Heart left ventricle (tissue), 16 donors: ENCODE results near the gene BPIFA2. TPM values are rescaled to one million over a fixed set of nuclear protein-coding genes. Genes with fewer than 3 reads are reported as not detected.
"Not testable (repeated sequence)": the region's sequence is repeated elsewhere in the genome, so short reads cannot be mapped to it uniquely, and the experiment has no call there.

Source experiments
- ATAC-seq, 4 donors: fragments of 200-7000 bp; cut with Tn5 transposase; one replicate each; pipeline ENCODE4 v1.9.1; 2020 to 2022; ENCODE audit warnings: moderate library complexity in 4 of 4, mild to moderate bottlenecking in 3 of 4, moderate number of reproducible peaks in 1 of 4
- DNase-seq, 5 donors: peaks; one replicate each; pipeline ENCODE4 v3.0.0-alpha.2; 2020
- H3K27ac ChIP-seq, 12 donors: fragments of 200-600 bp; sonication (generic) in 4 of 12; one replicate each; pipeline versions ENCODE4 v1.5.0 to v1.8.0; 2016 to 2022; ENCODE audit warnings: mild to moderate bottlenecking in 2 of 12
- H3K27me3 ChIP-seq, 9 donors: fragments of 200-600 bp; sonication (generic) in 2 of 9; one replicate each; pipeline versions ENCODE4 v1.5.1 to v1.8.0; 2016 to 2022; ENCODE audit warnings: mild to moderate bottlenecking in 3 of 9
- H3K36me3 ChIP-seq, 9 donors: fragments of 200-600 bp; sonication (generic) in 2 of 9; one replicate each; pipeline versions ENCODE4 v1.5.0 to v1.8.0; 2018 to 2022; ENCODE audit warnings: mild to moderate bottlenecking in 2 of 9
- H3K4me1 ChIP-seq, 12 donors: fragments of 200-600 bp; sonication (generic) in 4 of 12; one replicate each; pipeline versions ENCODE4 v1.5.0 to v1.8.0; 2016 to 2022; ENCODE audit warnings: mild to moderate bottlenecking in 3 of 12
- H3K4me3 ChIP-seq, 12 donors: fragments of 200-600 bp; sonication (generic) in 4 of 12; one replicate each; pipeline versions ENCODE4 v1.5.0 to v1.8.0; 2017 to 2022; ENCODE audit warnings: mild to moderate bottlenecking in 9 of 12, moderate library complexity in 4 of 12
- H3K9me3 ChIP-seq, 12 donors: fragments of 200-600 bp; sonication (generic) in 4 of 12; one replicate each; pipeline versions ENCODE4 v1.5.0 to v1.8.0; 2016 to 2022; ENCODE audit warnings: mild to moderate bottlenecking in 1 of 12
- POLR2A ChIP-seq, 2 donors: fragments of 450-650 bp; IDR thresholded peaks; one replicate each; pipeline ENCODE4 v1.6.1; 2017; ENCODE audit warnings: antibody characterized with exemption in 2 of 2, mild to moderate bottlenecking in 2 of 2, moderate library complexity in 2 of 2
- WGBS, 4 donors: extraction: QIAGEN DNeasy Blood & Tissue Kit in 2 of 4; methylation state at CpG; one replicate each; pipeline versions ENCODE4 v1.1.5 to v1.1.7; 2013 to 2018; 5-methylcytosine and 5-hydroxymethylcytosine counted together
- intact Hi-C, 10 donors: fragments of 100-400 bp; cut with DNase I; formaldehyde crosslinking; loops; one replicate each; pipeline versions ENCODE4 v1.11.1 to v1.14.2; 2022
- long read RNA-seq, 3 donors: library from polyadenylated mRNA; unstranded; transcript quantifications; one replicate each; pipeline ENCODE4 v2.0.0, GENCODE V29; 2020 to 2021
- polyA plus RNA-seq, 2 donors: library from polyadenylated mRNA; stranded (reverse); fragments of 200-250 nt; gene quantifications; one replicate each; pipeline ENCODE4 v1.2.3, GENCODE V29; 2013
- total RNA-seq, 9 donors: library from RNA; depleted of rRNA in 2 of 9; stranded (reverse); fragments of >200 nt in 2 of 9; fragmentation: NEBNext Ultra II Directional in 3 of 9; extraction: Animal tissue kit (Norgen Biotek cat#: 25700) in 3 of 9; gene quantifications; one replicate each; pipeline versions ENCODE4 v1.1.0 to v1.2.4, GENCODE V29; 2016 to 2023
- TF ChIP-seq, protein P1 (sequence below), 12 donors: fragments of 200-600 bp; sonication (generic) in 4 of 12; IDR thresholded peaks; one replicate each; pipeline versions ENCODE4 v1.5.0 to v1.8.0; 2018 to 2022; ENCODE audit warnings: antibody characterized with exemption in 12 of 12, mild to moderate bottlenecking in 5 of 12
- donor health status: ischemic (EF 13 %, LVEDD 7.1; RV severe dilation, severe dysfunction).
- donor health status: healthy with polysubstance abuse.
- donor health status: DM: no; HTN: yes; CAD: no.
- donor health status: DM: no; HTN: no; CAD: no.
- donor health status: ischemic (EF 25% LVEDD 6.9; RV normal size, moderate dysfunction).
- donor health status: ischemic (EF 25% LVEDD 5.7; RV mildly dilated, moderate dysfunction).
- donor health status: healthy.
- donor health status: DM: yes; HTN: yes; CAD: no.
- donor health status: ischemic (EF 35%, LVEDD 5.7; RV mildly dilated, moderate dysfunction).
- donor health status: nonischemic (EF 11% LVEDD 7.7; RV severe dilation, severe dysfunction).
- donor health status: DM: yes; HTN: yes; CAD: no.
- donor health status: PGD.
- donor health status: ischemic (EF 29% LVEDD 5.4; RV normal size, mild dysfunction).
- donor health status: nonischemic (EF 23%, LVEDD 6.1; RV moderate dilation, normal function).

Gene BPIFA2, protein sequence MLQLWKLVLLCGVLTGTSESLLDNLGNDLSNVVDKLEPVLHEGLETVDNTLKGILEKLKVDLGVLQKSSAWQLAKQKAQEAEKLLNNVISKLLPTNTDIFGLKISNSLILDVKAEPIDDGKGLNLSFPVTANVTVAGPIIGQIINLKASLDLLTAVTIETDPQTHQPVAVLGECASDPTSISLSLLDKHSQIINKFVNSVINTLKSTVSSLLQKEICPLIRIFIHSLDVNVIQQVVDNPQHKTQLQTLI
- not detected for total RNA-seq
- not detected for polyA plus RNA-seq
- long read RNA-seq, donor 1 = 0 reads
- long read RNA-seq, donor 2 = 0 reads
- long read RNA-seq, donor 3 = 0 reads

DNA sequence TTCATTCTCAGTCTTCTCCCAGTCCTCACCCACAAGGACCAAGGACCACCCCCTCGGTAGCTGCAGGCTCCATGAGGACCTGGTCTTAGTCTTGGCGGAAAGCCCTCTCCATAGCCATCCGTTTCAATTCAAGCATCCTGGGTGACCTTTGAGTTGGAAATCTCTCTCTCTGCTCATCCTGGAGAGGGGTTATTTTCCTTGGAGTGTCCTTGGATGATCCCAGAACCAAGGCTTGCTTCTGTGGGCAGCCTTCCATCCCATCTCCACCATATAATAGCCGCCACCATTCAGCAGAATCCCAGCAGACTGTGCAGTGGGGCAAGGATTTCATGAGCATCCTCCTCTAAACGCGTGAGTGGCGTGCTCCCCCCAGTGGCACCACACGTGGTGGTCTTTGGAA lies at the start of gene BPIFA2:
Gene BPIFA2, plus strand, starts transcription at position 301 of the 400 bp plus-strand sequence. CDS start 987 bp downstream, outside the sequence.
- Histone ChIP-seq H3K36me3 (no peaks in the 10 kb centered on the region), H3K4me1 (no peaks in the 10 kb centered on the region), H3K27ac (no peak within 1 kb of the TSS), H3K9me3 (peaks cover 0 to 24% (median 12%) of the 10 kb centered on the region in 12 donors), H3K27me3 (peaks cover 0 to 12% (median 0%) of the 10 kb centered on the region in 9 donors), H3K4me3 (no peak within 1 kb of the TSS)
- ATAC-seq (no peak), DNase-seq (no peak)
- intact Hi-C loops = no loop called here
- 70 to 82% (median 77%) methylated on average over 8 of the region's 8 CpGs for WGBS, 4 donors
- no peak for TF ChIP-seq POLR2A (IDR thresholded peaks at IDR 0.05)
- TF ChIP-seq, protein P1, sequence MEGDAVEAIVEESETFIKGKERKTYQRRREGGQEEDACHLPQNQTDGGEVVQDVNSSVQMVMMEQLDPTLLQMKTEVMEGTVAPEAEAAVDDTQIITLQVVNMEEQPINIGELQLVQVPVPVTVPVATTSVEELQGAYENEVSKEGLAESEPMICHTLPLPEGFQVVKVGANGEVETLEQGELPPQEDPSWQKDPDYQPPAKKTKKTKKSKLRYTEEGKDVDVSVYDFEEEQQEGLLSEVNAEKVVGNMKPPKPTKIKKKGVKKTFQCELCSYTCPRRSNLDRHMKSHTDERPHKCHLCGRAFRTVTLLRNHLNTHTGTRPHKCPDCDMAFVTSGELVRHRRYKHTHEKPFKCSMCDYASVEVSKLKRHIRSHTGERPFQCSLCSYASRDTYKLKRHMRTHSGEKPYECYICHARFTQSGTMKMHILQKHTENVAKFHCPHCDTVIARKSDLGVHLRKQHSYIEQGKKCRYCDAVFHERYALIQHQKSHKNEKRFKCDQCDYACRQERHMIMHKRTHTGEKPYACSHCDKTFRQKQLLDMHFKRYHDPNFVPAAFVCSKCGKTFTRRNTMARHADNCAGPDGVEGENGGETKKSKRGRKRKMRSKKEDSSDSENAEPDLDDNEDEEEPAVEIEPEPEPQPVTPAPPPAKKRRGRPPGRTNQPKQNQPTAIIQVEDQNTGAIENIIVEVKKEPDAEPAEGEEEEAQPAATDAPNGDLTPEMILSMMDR (IDR thresholded peaks at IDR 0.05) = no peak

DNA sequence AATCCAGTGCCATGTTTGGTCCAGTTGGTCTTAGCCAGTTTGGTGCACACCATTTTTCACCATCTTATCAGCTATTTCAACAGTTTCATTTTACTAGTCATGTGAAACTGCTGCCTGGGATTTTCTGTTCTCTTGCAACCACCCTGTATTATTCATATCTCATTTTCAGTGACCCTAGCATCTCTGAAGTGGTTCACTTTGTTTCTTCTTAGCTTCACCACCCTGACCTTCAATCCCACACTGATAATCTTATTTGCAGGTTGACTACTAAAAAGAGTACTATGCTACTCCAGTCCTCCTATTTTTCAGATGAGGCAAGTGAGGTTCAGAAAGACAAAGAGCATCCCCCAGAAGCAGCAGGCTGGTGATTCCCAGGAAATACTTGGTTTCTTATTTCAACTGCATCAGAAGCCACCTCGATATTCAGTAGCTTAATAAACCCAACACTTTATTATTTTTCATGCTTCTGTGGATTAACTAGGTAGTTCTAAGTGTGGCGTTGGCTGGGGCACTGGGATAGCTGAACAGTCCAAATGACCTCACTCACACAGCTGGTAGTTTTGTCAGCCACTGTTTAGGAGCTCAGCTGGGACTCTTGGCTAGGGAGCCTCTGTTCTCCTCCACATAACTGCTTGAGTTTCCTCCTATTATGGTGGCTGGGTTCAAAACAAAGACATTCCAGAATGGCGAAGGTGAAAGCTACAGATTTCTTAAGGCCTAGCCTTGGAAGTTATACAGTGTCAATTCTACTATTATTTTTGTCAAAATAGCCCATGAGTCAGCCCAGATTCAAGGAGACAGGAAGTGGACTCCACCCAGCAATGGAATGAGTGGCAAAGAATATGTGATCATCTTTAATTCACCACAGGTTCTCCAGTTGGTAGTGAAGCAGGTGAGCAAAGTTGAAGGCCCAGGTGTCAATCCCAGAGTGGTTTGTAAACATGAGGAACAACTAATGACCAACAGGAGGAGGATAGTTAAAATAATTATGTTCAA lies 47.9 kb upstream of the BPIFA2 start:
- WGBS, 4 donors = 70 to 82% (median 79%) methylated on average over 3 of the region's 3 CpGs
- intact Hi-C loops = no loop called here

DNA sequence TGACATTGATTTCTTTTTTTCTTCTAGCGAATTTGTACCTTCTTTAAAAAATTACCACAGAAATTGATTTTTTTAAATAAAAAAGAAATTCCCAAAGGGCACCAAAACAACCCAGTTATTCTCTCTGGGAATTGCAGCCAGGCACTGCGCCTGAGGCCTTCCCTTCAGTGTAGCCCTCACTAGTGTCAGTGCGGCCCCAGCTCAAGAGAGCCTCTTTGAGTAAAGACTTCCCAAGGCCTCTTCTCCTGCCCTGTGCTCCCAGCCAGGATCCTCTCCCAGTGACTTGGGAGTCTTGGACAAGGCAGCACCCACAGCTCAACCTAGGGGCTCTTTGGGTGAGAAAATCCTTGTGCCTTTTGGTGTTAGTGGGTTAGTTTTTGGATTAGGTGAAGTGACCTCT lies 47.0 kb upstream of the BPIFA2 start:
- TF ChIP-seq, protein P1 (IDR thresholded peaks at IDR 0.05) = no peak
- no peak for TF ChIP-seq POLR2A (IDR thresholded peaks at IDR 0.05)
- H3K4me1 ChIP-seq = no peaks in the 10 kb centered on the region
- no peak overlapping the region for H3K4me3 ChIP-seq
- ATAC-seq (no peak), DNase-seq (no peak)
- no peak overlapping the region for H3K27ac ChIP-seq
- H3K27me3 ChIP-seq = peaks cover 0 to 2% (median 0%) of the 10 kb centered on the region in 9 donors
- no peaks in the 10 kb centered on the region for H3K36me3 ChIP-seq
- WGBS, 4 donors = 88 to 95% (median 92%) methylated on average over 3 of the region's 3 CpGs
- H3K9me3 ChIP-seq = peaks cover 0 to 13% (median 0%) of the 10 kb centered on the region in 12 donors
- intact Hi-C loops = no loop called here

More for the DNA sequence above, 47.9 kb upstream of the BPIFA2 start:
- H3K27me3 ChIP-seq = no peaks in the 10 kb centered on the region
- H3K27ac ChIP-seq = no peak overlapping the region
- TF ChIP-seq, protein P1 (IDR thresholded peaks at IDR 0.05) = no peak
- no peak for TF ChIP-seq POLR2A (IDR thresholded peaks at IDR 0.05)
- ATAC-seq (no peak), DNase-seq (no peak)
- no peaks in the 10 kb centered on the region for H3K4me1 ChIP-seq
- H3K4me3 ChIP-seq = no peak overlapping the region
- no peaks in the 10 kb centered on the region for H3K36me3 ChIP-seq
- H3K9me3 ChIP-seq = peaks cover 0 to 13% (median 0%) of the 10 kb centered on the region in 12 donors

DNA sequence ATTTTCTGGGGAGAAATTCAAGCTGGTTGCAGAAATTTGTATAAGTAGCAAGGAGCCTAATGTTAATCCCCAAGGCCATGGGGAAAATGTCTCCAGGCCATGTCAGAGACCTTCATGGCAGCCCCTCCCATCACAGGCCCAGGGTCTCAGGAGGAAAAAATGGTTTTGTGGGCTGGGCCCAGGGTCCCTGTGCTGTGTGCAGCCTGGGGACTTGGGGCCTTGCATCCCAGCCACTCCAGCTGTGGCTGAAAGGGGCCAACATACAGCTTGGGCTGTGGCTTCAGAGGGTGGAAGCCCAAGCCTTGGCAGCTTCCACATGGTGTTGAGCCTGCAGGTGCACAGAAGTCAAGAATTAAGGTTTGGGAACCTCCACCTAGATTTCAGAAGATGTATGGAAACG lies 45.7 kb upstream of the BPIFA2 start:
- WGBS, 4 donors = 41 to 73% (median 44%) methylated on average over 1 of the region's 1 CpG
- H3K36me3 ChIP-seq, H3K4me1 ChIP-seq, H3K27ac ChIP-seq, H3K4me3 ChIP-seq, intact Hi-C loops, H3K27me3 ChIP-seq, ATAC-seq, DNase-seq: not testable (repeated sequence)
- peaks cover 0 to 13% (median 0%) of the 10 kb centered on the region in 12 donors for H3K9me3 ChIP-seq
